ENCODE data around the gene ESR2.
"Not testable (repeated sequence)": the region's sequence is repeated elsewhere in the genome, so short reads cannot be mapped to it uniquely, and the experiment has no call there.

The ESR2 gene

GRCh38 chr14:64329149-64329548, 35.0 kb upstream of the ESR2 start:
- no peaks in the 10 kb centered on the region for H3K4me1 ChIP-seq (ENCODE audit: low read depth, poor library complexity, severe bottlenecking)
- no peaks in the 10 kb centered on the region for H3K27me3 ChIP-seq (ENCODE audit: insufficient read depth, low read depth)
- no peak overlapping the region for H3K4me2 ChIP-seq
- H3K36me3 ChIP-seq (ENCODE audit: insufficient read depth) = no peaks in the 10 kb centered on the region
- H3K9ac ChIP-seq = no peak overlapping the region
- no peak overlapping the region for H3K27ac ChIP-seq
- TF ChIP-seq CTCF (conservative IDR thresholded peaks at IDR 0.05; ENCODE audit: low read depth, low read length) = no peak
- H4K20me1 ChIP-seq (ENCODE audit: insufficient read depth) = no peaks in the 10 kb centered on the region
- no peak overlapping the region for H2AFZ ChIP-seq (ENCODE audit: low read depth)
- no peaks in the 10 kb centered on the region for H3K79me2 ChIP-seq (ENCODE audit: insufficient read depth, low read depth)
- no peak overlapping the region for H3K4me3 ChIP-seq (IDR thresholded peaks at IDR 0.05; ENCODE audit: insufficient read depth, low read depth, low read length)

DNA sequence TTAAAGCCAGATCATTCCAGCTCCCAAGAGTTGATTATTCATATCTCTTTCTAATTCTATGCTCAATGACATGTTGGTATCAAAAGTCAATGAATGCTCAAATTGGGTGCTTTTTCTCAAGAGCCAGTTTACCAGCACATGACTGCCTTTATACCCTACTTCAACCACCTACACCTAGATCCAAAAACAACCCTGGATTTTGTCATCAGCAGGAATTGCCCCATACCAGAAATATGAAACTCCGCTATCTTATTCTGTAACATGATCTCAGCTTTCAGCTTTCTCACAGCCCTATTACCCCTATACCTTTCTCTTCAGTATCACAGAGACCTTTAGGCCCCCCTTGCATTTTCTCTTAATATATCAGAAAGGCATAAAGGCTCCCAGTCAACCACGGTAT, 32.3 kb upstream of the ESR2 start:
- no peak overlapping the region for H3K9ac ChIP-seq
- H3K79me2 ChIP-seq (ENCODE audit: insufficient read depth, low read depth) = no peaks in the 10 kb centered on the region
- no peak overlapping the region for H2AFZ ChIP-seq (ENCODE audit: low read depth)
- no peaks in the 10 kb centered on the region for H3K36me3 ChIP-seq (ENCODE audit: insufficient read depth)
- no peaks in the 10 kb centered on the region for H3K27me3 ChIP-seq (ENCODE audit: insufficient read depth, low read depth)
- no peak overlapping the region for H3K4me2 ChIP-seq
- no peak for TF ChIP-seq CTCF (conservative IDR thresholded peaks at IDR 0.05; ENCODE audit: low read depth, low read length)
- no peak overlapping the region for H3K27ac ChIP-seq
- H3K4me1 ChIP-seq (ENCODE audit: low read depth, poor library complexity, severe bottlenecking) = no peaks in the 10 kb centered on the region
- no peak overlapping the region for H3K4me3 ChIP-seq (IDR thresholded peaks at IDR 0.05; ENCODE audit: insufficient read depth, low read depth, low read length)
- H4K20me1 ChIP-seq (ENCODE audit: insufficient read depth) = no peaks in the 10 kb centered on the region

DNA sequence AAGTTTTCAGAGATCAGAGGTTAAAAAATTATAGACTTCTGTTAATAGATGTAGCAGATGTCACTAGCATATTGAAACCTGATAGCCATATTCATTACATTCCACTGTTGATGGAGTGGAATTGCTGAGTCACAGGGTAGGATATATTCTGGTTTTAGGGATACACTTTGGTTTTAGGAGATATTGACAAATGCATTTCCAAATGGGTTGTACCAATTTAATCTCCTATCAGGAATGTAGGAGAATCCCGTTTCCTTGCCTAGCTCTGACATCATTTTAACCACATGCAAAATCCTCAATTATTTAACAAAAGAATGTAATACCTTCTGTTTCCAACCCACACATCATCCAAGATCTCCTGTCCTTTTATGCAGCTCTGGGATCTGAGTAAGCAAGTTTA, 30.7 kb upstream of the ESR2 start:
- Histone ChIP-seq H3K27me3 (ENCODE audit: insufficient read depth, low read depth) (no peaks in the 10 kb centered on the region), H3K79me2 (ENCODE audit: insufficient read depth, low read depth) (no peaks in the 10 kb centered on the region), H2AFZ (ENCODE audit: low read depth) (no peak overlapping the region), H3K36me3 (ENCODE audit: insufficient read depth) (no peaks in the 10 kb centered on the region), H3K4me2 (no peak overlapping the region), H4K20me1 (ENCODE audit: insufficient read depth) (no peaks in the 10 kb centered on the region), H3K4me1 (ENCODE audit: low read depth, poor library complexity, severe bottlenecking) (no peaks in the 10 kb centered on the region), H3K27ac (no peak overlapping the region), H3K4me3 (IDR thresholded peaks at IDR 0.05; ENCODE audit: insufficient read depth, low read depth, low read length) (no peak overlapping the region), H3K9ac (no peak overlapping the region)
- TF ChIP-seq CTCF (conservative IDR thresholded peaks at IDR 0.05; ENCODE audit: low read depth, low read length) = no peak

DNA sequence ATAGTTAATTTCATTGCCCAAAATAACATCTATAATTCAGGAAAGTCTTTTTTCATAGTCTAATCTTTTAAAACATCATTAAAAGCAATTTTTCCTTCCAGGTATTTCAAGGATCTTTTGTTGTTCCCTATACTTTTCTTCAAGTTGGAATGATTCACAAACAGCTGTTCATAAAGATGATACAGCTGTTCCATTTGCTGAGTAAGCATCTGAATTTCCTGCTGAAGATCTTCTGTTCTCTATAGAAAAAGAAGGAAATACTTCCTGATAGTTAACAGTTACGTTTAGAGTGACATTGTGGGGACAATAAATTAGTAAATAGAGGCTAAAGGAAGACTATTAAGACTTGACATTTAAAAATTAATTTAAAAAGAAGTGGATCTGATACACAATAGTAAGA, 30.3 kb upstream of the ESR2 start:
- Histone ChIP-seq H3K4me1 (ENCODE audit: low read depth, poor library complexity, severe bottlenecking) (no peaks in the 10 kb centered on the region), H3K27me3 (ENCODE audit: insufficient read depth, low read depth) (no peaks in the 10 kb centered on the region), H3K9ac (no peak overlapping the region), H3K27ac (no peak overlapping the region), H3K4me2 (no peak overlapping the region), H2AFZ (ENCODE audit: low read depth) (no peak overlapping the region), H3K4me3 (IDR thresholded peaks at IDR 0.05; ENCODE audit: insufficient read depth, low read depth, low read length) (no peak overlapping the region), H4K20me1 (ENCODE audit: insufficient read depth) (no peaks in the 10 kb centered on the region), H3K36me3 (ENCODE audit: insufficient read depth) (no peaks in the 10 kb centered on the region), H3K79me2 (ENCODE audit: insufficient read depth, low read depth) (no peaks in the 10 kb centered on the region)
- no peak for TF ChIP-seq CTCF (conservative IDR thresholded peaks at IDR 0.05; ENCODE audit: low read depth, low read length)

DNA sequence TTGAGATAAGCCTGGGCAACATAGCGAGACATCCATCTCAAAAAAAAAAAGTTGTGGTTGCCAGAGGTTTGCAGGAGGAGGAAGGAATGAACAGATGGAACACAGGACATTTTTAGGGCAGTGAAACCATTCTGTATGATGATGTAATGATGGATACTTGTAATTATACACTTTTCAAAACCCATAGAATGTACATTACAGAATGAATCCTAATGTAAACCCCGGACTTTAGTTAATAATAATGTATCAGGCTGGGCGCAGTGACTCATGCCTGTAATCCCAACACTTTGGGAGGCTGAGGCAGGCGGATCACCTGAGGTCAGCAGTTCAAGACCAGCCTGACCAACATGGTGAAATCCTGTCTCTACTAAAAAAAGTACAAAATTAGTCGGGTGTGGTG, 26.2 kb upstream of the ESR2 start:
- H3K4me2 ChIP-seq; H4K20me1 ChIP-seq (ENCODE audit: insufficient read depth); H3K27me3 ChIP-seq (ENCODE audit: insufficient read depth, low read depth); H3K36me3 ChIP-seq (ENCODE audit: insufficient read depth); H3K79me2 ChIP-seq (ENCODE audit: insufficient read depth, low read depth); H2AFZ ChIP-seq (ENCODE audit: low read depth); H3K4me1 ChIP-seq (ENCODE audit: low read depth, poor library complexity, severe bottlenecking); H3K4me3 ChIP-seq (IDR thresholded peaks at IDR 0.05; ENCODE audit: insufficient read depth, low read depth, low read length); H3K9ac ChIP-seq; H3K27ac ChIP-seq: not testable (repeated sequence)

DNA sequence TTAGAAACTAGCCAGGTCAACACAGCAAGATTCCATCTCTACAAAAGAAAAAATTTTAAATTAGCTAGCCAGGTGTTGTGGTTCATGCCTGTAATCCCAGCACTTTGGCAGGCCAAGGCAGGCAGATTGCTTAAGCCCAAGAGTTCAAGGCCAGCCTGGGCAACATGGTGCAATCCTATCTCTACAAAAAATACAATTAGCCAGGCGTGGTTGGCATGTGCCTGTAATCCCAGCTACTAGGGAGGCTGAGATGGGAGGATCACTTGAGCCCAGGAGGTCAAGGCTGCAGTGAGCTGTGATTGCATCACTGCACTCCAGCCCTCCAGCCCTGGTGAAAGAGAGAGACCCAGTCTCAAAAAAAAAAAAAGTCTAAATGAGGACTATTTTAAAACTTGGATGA, 24.5 kb upstream of the ESR2 start:
- not testable (repeated sequence) for H4K20me1 ChIP-seq (ENCODE audit: insufficient read depth); H3K27me3 ChIP-seq (ENCODE audit: insufficient read depth, low read depth); H3K4me3 ChIP-seq (IDR thresholded peaks at IDR 0.05; ENCODE audit: insufficient read depth, low read depth, low read length); H3K4me2 ChIP-seq; H3K4me1 ChIP-seq (ENCODE audit: low read depth, poor library complexity, severe bottlenecking); H3K79me2 ChIP-seq (ENCODE audit: insufficient read depth, low read depth); H2AFZ ChIP-seq (ENCODE audit: low read depth); H3K9ac ChIP-seq; H3K27ac ChIP-seq; H3K36me3 ChIP-seq (ENCODE audit: insufficient read depth)
